CD4-positive, alpha-beta T cell (primary cell): ENCODE data around the gene MGAT5. TPM values are rescaled to one million over a fixed set of nuclear protein-coding genes. Genes with fewer than 3 reads are reported as not detected.

ENCODE experiments used
- ATAC-seq: fragments of 200-7000 bp; cut with Tn5 transposase; one replicate; pipeline ENCODE4 v1.10.0; 2022; ENCODE audit warnings: mild to moderate bottlenecking; ENCODE audit not compliant: poor library complexity
- CTCF ChIA-PET: fragments of 350-600 bp; sonication (Branson Sonifier 250); formaldehyde crosslinking; loops from one replicate; lab custom pipeline; 2021; ENCODE audit warnings: antibody characterized with exemption, inconsistent platforms; lab: Charles Lee
- POLR2A ChIA-PET: fragments of 350-600 bp; sonication (Branson Sonifier 250); formaldehyde crosslinking; loops from one replicate; lab custom pipeline; 2021; ENCODE audit warnings: antibody characterized with exemption, inconsistent platforms; lab: Charles Lee
- DNase-seq, 14 experiments: peaks; one replicate each; pipeline ENCODE4 v3.0.0-alpha.2; 2013 to 2020; ENCODE audit warnings: mixed read lengths in 2 of 14
- H3K27ac ChIP-seq, 2 donors: one replicate each; pipeline versions ENCODE4 v1.5.1 to v1.7.0; 2013; ENCODE audit warnings: low read length in 2 of 2, low read depth in 1 of 2, mild to moderate bottlenecking in 1 of 2
- H3K27me3 ChIP-seq, 2 experiments: 1 replicate in 1 of 2; 2 replicates in 1 of 2; pipeline versions ENCODE4 v1.6.1 to v1.7.0; 2013; ENCODE audit warnings: low read length in 2 of 2, control low read depth in 1 of 2, mild to moderate bottlenecking in 1 of 2, moderate library complexity in 1 of 2; ENCODE audit not compliant: insufficient read depth in 2 of 2, control insufficient read depth in 1 of 2
- H3K36me3 ChIP-seq: one replicate; pipeline ENCODE4 v1.6.1; 2013; ENCODE audit warnings: low read length, control low read depth; ENCODE audit not compliant: insufficient read depth
- H3K4me1 ChIP-seq: one replicate; pipeline ENCODE4 v1.6.1; 2013; ENCODE audit warnings: low read length, control low read depth; ENCODE audit not compliant: insufficient read depth
- H3K4me3 ChIP-seq: one replicate; pipeline ENCODE4 v1.5.1; 2013; ENCODE audit warnings: mild to moderate bottlenecking, low read length, moderate library complexity
- H3K9me3 ChIP-seq, 2 experiments: 1 replicate in 1 of 2; 2 replicates in 1 of 2; pipeline versions ENCODE4 v1.6.1 to v1.7.0; 2013; ENCODE audit warnings: low read length in 2 of 2, mild to moderate bottlenecking in 2 of 2, control low read depth in 1 of 2, moderate library complexity in 1 of 2; ENCODE audit not compliant: control insufficient read depth in 1 of 2, insufficient read depth in 1 of 2
- H3K27ac Mint-ChIP-seq: one replicate; pipeline ENCODE4 v1.8.0; 2020; ENCODE audit warnings: mixed read lengths
- H3K27me3 Mint-ChIP-seq: one replicate; pipeline ENCODE4 v1.8.0; 2021; ENCODE audit warnings: mixed read lengths
- H3K36me3 Mint-ChIP-seq: one replicate; pipeline ENCODE4 v1.8.0; 2021; ENCODE audit warnings: low read depth, mixed read lengths
- H3K4me1 Mint-ChIP-seq: one replicate; pipeline ENCODE4 v1.8.0; 2021; ENCODE audit warnings: low read depth, mixed read lengths
- H3K4me3 Mint-ChIP-seq: one replicate; pipeline ENCODE4 v1.8.0; 2020; ENCODE audit warnings: mild to moderate bottlenecking, mixed read lengths
- H3K9me3 Mint-ChIP-seq: one replicate; pipeline ENCODE4 v1.8.0; 2020; ENCODE audit warnings: mixed read lengths
- CTCF ChIP-seq: fragments of 200-600 bp; IDR thresholded peaks from one replicate; pipeline ENCODE4 v1.8.0; 2022; ENCODE audit warnings: antibody characterized with exemption, mild to moderate bottlenecking
- intact Hi-C, 2 experiments: fragments of 100-400 bp; cut with DNase I in 1 of 2; cut with micrococcal nuclease in 1 of 2; formaldehyde crosslinking; loops; one replicate each; pipeline versions ENCODE4 v1.15.1 to v1.9.0; 2023 to 2025; cut with DNase I, micrococcal nuclease
- total RNA-seq, 174 experiments: library from RNA in 2 of 174; stranded (reverse) in 2 of 174; gene quantifications; one replicate each; pipeline ENCODE4 v1.2.3 and lab custom pipeline; 2021 to 2026

MGAT5 gene
- total RNA-seq, 2 experiments from 2014 or later = 77.5 to 77.8 TPM

GRCh38 chr2:134410006-134410405, 156.1 kb downstream of the MGAT5 start:
- intact Hi-C loops = loop anchor here (5.0 kb wide), 2 partner anchors 163 to 203 kb away; no protein-coding TSS in a partner anchor
- Mint-ChIP-seq H3K9me3 (no peaks in the 10 kb centered on the region), H3K27me3 (no peaks in the 10 kb centered on the region), H3K4me1 (peaks cover 71% of the 10 kb centered on the region), H3K4me3 (no peak overlapping the region), H3K36me3 (peaks cover 47% of the 10 kb centered on the region), H3K27ac (peak overlapping the region; percentile 64)
- H3K27ac ChIP-seq = no peak overlapping the region
- no peak for ATAC-seq
- H3K9me3 ChIP-seq = no peaks in the 10 kb centered on the region
- H3K27me3 ChIP-seq = no peaks in the 10 kb centered on the region
- H3K4me3 ChIP-seq = no peak overlapping the region
- H3K36me3 ChIP-seq = peaks cover 26% of the 10 kb centered on the region
- ChIA-PET POLR2A (interaction anchor here (3.4 kb wide), 1 partner anchor 291 kb away, joined by 50 read pairs; no protein-coding TSS in a partner anchor), CTCF (interaction anchor here (3.7 kb wide), 1 partner anchor 292 kb away, joined by 45 read pairs; no protein-coding TSS in a partner anchor)
- peak in 2 of 14 experiments; percentile 12 to 40 for DNase-seq
- TF ChIP-seq CTCF = no peak
- H3K4me1 ChIP-seq = peaks cover 34% of the 10 kb centered on the region

DNA sequence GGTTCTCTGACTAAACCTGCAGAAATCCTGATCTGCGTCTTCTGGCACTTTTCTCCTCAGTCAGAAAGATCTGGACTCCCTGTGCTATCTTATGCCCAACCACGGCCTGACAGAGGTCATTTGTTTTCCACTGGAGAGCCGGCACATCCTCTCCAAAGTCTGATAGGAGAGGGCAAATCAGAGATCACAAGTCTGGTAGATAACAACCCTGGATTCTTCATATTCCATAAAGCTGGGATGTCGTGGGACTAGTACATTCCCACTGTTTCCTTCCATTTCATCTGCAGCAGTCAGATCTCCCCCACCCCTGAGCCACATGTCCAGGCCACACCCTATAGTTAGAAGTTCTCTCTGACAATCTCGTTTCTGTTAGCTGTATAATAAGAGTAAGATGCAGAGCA, 157.0 kb downstream of the MGAT5 start:
- H3K36me3 ChIP-seq = peaks cover 26% of the 10 kb centered on the region
- intact Hi-C loops = loop anchor here (5.0 kb wide), 2 partner anchors 164 to 204 kb away; no protein-coding TSS in a partner anchor
- no peaks in the 10 kb centered on the region for H3K9me3 ChIP-seq
- H3K4me1 Mint-ChIP-seq = peaks cover 66% of the 10 kb centered on the region
- no peak overlapping the region for H3K27ac ChIP-seq
- no peak for TF ChIP-seq CTCF
- H3K27ac Mint-ChIP-seq = peak overlapping the region; percentile 64
- peaks cover 49% of the 10 kb centered on the region for H3K36me3 Mint-ChIP-seq
- no peak overlapping the region for H3K4me3 Mint-ChIP-seq
- H3K4me1 ChIP-seq = peaks cover 34% of the 10 kb centered on the region
- no peaks in the 10 kb centered on the region for H3K9me3 Mint-ChIP-seq
- ChIA-PET POLR2A (interaction anchor here (1.0 to 3.4 kb wide), 3 partner anchors 213 to 524 kb away, joined by 3 to 50 read pairs (median 4); no protein-coding TSS in a partner anchor), CTCF (interaction anchor here (1.0 to 3.7 kb wide), 5 partner anchors 9 to 526 kb away, joined by 3 to 45 read pairs (median 5); no protein-coding TSS in a partner anchor)
- DNase-seq (no peak), ATAC-seq (no peak)
- H3K4me3 ChIP-seq = no peak overlapping the region
- H3K27me3 Mint-ChIP-seq = no peaks in the 10 kb centered on the region
- H3K27me3 ChIP-seq = no peaks in the 10 kb centered on the region

- Mint-ChIP-seq H3K4me3 (no peak overlapping the region), H3K27ac (no peak overlapping the region), H3K9me3 (no peaks in the 10 kb centered on the region), H3K36me3 (peaks cover 50% of the 10 kb centered on the region), H3K27me3 (no peaks in the 10 kb centered on the region), H3K4me1 (peaks cover 61% of the 10 kb centered on the region)
- intact Hi-C loops = loop anchor here (5.0 kb wide), 2 partner anchors 164 to 204 kb away; no protein-coding TSS in a partner anchor
- ChIA-PET CTCF (interaction anchor here (0.7 to 3.7 kb wide), 20 partner anchors 9 to 528 kb away, joined by 3 to 45 read pairs (median 4); no protein-coding TSS in a partner anchor), POLR2A (interaction anchor here (1.0 to 3.4 kb wide), 3 partner anchors 213 to 524 kb away, joined by 3 to 50 read pairs (median 4); no protein-coding TSS in a partner anchor)
- Histone ChIP-seq H3K4me1 (peaks cover 34% of the 10 kb centered on the region), H3K27ac (no peak overlapping the region), H3K27me3 (no peaks in the 10 kb centered on the region), H3K36me3 (peaks cover 22% of the 10 kb centered on the region), H3K9me3 (no peaks in the 10 kb centered on the region), H3K4me3 (no peak overlapping the region)
- DNase-seq = no peak
- TF ChIP-seq CTCF = no peak
- ATAC-seq = no peak
Measured at GRCh38 chr2:134411279-134411827, 157.5 kb downstream of the MGAT5 start.
